ENCODE results near the gene PSMA2.

GRCh38 chr7:42960762-42961161 lies 28.8 kb upstream of the PSMA2 start:
- TF ChIP-seq CTCF (IDR thresholded peaks at IDR 0.05) (no peak), EP300 (IDR thresholded peaks at IDR 0.05) (no peak), POLR2A (IDR thresholded peaks at IDR 0.05) (no peak), POLR2AphosphoS5 (IDR thresholded peaks at IDR 0.05) (no peak)
